GM12865 (cell line): ENCODE data around the gene C20orf202.
"Not testable (repeated sequence)": the region's sequence is repeated elsewhere in the genome, so short reads cannot be mapped to it uniquely, and the experiment has no call there.

Experiments used
- DNase-seq: peaks from one replicate; pipeline ENCODE4 v3.0.0; 2010; ENCODE audit warnings: low read depth
- H3K4me3 ChIP-seq: 2 replicates; pipeline ENCODE4 v1.5.1; 2011; ENCODE audit warnings: mild to moderate bottlenecking, low read depth, low read length, control low read depth
- TF ChIP-seq, protein P1 (sequence below): IDR thresholded peaks from 2 replicates; pipeline ENCODE4 v1.5.1; 2011; ENCODE audit warnings: low read length, control low read depth, low read depth, inconsistent platforms; ENCODE audit not compliant: insufficient read depth; ENCODE audit errors: missing control alignments

Gene C20orf202

DNA sequence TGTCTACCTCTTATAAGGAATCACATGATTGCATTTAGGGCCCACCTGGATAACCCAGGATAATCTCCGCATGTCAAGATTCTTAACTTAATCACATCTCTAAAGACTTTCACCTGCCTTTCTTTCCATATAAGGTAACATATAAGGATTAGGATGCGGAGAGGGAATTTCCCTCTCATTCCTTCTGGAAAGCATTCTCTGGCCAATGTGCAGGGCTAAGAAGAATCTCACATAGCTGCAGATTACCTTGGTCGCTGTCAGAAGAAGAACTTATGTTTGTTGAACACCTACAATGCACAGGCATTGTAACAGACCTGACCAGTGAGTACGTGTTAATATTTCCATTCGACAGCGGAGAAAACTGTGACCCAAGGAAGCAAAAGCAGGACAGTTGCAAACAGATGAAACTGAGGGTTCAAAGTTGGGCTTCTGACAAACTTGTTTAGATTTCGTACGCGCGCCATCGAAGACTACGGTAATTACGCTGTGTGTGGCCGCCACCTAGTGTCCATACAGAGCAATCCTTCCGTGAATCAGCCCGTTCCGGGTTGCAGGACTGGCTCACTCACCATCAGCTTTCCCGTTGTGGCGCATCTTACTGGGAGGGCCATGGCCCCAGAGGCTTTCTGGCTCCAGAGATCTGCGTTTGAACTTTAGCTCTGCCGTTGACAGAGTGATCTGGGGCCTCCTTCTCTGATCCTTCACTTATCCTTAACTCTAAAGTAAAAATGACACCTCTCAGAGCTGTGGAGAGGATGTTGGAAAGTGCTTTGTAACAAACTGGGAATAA lies 9.5 kb downstream of the C20orf202 start:
- DNase-seq = peak; percentile 64
- TF ChIP-seq, protein P1, sequence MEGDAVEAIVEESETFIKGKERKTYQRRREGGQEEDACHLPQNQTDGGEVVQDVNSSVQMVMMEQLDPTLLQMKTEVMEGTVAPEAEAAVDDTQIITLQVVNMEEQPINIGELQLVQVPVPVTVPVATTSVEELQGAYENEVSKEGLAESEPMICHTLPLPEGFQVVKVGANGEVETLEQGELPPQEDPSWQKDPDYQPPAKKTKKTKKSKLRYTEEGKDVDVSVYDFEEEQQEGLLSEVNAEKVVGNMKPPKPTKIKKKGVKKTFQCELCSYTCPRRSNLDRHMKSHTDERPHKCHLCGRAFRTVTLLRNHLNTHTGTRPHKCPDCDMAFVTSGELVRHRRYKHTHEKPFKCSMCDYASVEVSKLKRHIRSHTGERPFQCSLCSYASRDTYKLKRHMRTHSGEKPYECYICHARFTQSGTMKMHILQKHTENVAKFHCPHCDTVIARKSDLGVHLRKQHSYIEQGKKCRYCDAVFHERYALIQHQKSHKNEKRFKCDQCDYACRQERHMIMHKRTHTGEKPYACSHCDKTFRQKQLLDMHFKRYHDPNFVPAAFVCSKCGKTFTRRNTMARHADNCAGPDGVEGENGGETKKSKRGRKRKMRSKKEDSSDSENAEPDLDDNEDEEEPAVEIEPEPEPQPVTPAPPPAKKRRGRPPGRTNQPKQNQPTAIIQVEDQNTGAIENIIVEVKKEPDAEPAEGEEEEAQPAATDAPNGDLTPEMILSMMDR = peak; percentile 68
- no peak overlapping the region for H3K4me3 ChIP-seq

DNA sequence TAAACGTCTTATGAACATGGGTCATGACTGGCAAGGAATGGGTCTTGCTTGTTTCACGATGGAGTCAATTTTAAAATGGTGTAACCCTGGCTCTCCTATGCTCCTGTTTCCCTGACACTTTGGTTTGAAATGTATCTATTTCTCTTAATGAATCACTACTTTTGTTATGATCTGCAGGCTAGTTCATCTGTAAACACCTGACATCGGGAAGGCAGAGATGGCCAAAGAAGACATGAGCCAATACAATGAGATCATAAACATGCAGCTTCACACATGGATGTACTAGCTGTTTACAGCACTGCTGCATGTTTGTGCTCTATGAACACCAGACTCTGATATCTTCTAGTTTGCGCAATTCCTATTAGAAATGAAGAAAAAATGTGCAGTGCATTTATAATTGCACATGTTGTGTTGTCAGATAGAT lies 11.6 kb downstream of the C20orf202 start:
- TF ChIP-seq, protein P1 = no peak
- H3K4me3 ChIP-seq = no peak overlapping the region
- no peak for DNase-seq

DNA sequence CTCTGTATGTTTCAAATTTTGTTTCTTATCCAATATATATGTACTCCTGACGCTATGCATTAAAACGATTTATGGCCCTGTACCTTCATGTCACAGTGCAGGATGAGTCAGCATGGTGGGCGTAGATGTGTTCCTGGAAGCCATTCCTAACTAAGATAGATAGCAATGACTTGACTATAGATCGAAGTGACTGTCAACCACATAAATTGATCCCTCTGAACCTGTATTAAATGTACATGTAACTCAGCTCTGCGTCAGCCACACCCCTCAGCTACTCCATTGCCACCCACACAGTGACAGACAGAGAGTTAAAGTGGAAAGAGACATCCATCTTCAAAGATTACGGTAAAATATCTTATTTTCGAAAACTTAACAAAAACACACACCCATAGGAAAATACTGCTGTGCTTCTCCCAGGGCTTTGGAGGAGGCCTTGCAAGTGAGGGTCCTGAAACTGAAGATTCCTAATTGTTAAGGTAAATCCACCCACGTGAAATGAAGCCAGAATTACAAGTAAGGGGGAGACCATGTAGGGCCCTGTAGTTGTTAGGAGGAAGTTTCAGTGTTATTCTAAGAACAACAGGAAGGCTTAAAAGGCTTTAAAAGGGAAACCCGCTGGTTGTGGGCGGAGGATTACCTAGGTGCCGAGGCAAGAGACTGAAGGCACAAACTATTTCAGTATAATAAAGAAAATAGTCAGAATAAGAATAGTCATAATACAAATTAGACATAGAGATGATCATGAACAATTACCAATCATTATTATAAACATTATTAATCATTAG lies 12.3 kb downstream of the C20orf202 start:
- TF ChIP-seq, protein P1 = no peak
- no peak for DNase-seq
- no peak overlapping the region for H3K4me3 ChIP-seq

DNA sequence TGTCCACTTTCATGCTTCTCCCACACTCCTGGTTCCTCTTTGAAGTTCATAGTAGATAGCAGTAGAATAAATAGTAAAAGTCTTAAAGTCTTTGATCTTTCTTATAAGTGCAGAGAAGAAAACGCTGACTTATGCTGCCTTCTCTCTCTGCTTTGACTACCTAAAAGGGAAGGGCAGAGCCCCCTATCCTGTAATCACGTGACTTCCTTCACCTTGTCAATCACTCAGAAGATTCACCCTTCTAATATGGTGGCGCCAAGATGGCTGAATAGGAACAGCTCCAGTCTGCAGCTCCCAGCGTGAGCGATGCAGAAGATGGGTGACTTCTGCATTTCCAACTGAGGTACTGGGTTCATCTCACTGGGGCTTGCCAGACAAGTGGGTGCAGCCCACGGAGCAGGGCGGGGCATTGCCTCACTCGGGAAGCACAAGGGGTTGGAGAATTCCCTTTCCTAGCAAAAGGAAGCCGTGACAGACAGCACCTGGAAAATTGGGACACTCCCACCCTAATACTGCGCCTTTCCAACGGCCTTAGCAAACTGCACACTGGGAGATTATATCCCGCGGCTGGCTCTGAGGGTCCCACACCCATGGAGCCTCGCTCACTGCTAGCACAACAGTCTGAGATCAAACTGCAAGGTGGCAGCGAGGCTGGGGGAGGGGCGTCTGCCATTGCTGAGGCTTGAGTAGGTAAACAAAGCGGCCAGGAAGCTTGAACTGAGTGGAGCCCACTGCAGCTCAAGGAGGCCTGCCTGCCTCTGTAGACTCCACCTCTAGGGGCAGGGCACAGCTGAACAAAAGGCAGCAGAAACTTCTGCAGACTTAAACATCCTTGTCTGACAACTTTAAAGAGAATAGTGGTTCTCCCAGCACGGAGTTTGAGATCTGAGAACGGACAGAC lies 13.5 kb downstream of the C20orf202 start:
- not testable (repeated sequence) for DNase-seq, H3K4me3 ChIP-seq

DNA sequence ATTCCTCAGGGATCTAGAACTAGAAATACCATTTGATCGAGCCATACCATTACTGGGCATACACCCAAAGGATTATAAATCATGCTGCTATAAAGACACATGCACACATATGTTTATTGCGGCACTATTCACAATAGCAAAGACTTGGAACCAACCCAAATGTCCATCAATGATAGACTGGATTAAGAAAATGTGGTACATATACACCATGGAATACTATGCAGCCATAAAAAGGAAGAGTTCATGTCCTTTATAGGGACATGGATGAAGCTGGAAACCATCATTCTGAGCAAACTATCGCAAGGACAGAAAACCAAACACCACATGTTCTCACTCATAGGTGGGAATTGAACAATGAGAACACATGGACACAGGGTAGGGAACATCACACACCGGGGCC lies 19.5 kb downstream of the C20orf202 start:
- not testable (repeated sequence) for DNase-seq, H3K4me3 ChIP-seq

DNA sequence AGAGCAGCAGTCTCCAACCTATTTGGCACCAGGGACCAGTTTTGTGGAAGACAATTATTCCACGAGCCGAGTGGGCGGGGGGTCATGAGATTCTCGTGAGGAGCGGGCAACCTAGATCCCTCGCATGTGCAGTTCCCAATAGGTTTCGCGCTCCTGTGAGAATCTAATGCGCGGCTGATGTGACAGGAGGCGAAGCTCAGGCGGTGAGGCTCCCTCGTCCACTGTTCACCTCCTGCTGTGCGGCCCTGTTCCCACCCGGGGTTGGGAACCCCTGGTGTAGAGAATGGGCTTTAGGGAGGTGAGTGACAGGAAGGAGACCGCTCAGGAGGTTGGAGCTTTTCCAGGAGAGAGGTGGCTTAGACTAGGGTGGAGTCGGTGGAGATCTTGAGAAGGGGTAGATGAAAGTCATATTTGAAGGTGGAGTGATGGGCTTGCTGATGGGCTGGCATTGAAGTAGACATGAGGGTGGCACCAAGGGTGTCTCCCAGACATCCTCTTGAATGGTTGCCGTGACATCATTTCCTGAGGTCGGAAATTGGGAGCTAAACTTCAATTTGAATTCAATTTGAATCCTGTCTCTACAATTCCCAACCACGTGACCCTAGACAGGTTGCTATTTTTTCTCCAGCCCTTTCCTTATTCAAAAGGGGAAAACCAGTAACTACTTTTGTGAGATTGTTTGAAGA lies 21.1 kb downstream of the C20orf202 start:
- TF ChIP-seq, protein P1 = no peak
- DNase-seq = no peak
- no peak overlapping the region for H3K4me3 ChIP-seq

DNA sequence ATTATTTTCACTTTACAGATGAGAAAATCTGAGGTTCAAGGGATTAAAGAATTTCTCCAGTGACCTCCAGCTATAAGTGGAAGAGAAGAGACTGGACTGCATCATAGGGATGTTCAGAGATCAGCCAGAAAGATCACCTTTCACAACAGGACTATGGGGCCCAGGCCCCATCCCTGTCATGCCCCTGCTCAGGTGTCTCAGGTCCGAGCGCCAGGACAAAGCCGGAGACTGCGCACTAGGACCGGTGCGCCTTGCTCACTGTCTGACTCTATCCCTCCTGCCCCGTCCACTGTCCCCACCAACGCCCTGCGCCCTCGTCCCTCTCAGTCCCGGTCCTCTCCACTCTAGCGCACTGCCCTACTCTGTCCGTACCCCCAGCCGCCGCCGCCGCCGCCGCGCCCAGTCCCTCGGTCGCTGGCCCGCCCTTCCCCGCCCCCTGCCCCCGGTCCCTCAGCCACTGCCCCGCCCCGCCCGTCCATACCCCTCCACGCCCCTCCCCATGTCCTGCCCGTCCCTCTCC lies 22.1 kb downstream of the C20orf202 start:
- DNase-seq = no peak
- no peak overlapping the region for H3K4me3 ChIP-seq
- TF ChIP-seq, protein P1 = no peak
